Choroid plexus epithelial cell (primary cell): ENCODE data around the gene ATP2B2.

Source experiments
- DNase-seq: peaks from one replicate; pipeline ENCODE4 v3.0.0-alpha.2; 2010; ENCODE audit warnings: low read depth
- H3K4me3 ChIP-seq: 2 replicates; pipeline ENCODE4 v1.5.1; 2011; ENCODE audit warnings: low read depth, mild to moderate bottlenecking, control low read depth, low read length, moderate library complexity
- TF ChIP-seq, protein P1 (sequence below): conservative IDR thresholded peaks from 2 replicates; pipeline ENCODE4 v1.5.1; 2011; ENCODE audit warnings: low read depth, mild to moderate bottlenecking, control low read depth, inconsistent platforms, low read length, moderate library complexity

Gene ATP2B2

DNA sequence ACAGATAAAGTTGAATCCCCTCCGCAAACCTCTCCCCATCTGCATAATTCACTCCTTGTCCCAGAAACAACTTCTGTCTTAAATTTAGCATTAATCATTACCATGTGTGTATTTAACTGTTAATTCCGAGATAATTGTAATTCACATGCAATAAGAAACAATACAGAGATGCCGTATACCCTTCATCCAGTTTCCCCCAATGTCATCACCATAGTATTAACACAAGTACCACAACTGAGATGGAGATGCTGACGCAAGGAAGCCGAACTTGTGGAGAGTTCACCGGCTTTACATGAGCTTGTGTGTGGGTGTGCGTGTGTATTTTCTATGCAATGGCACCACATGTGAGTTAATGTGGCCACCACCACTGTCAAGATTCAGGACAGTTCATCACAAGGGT, 144.9 kb downstream of the ATP2B2 start:
- H3K4me3 ChIP-seq: no peak overlapping the region
- no peak for DNase-seq

GRCh38 chr3:10359761-10360161, 145.6 kb downstream of the ATP2B2 start:
- no peak overlapping the region for H3K4me3 ChIP-seq
- TF ChIP-seq, protein P1, sequence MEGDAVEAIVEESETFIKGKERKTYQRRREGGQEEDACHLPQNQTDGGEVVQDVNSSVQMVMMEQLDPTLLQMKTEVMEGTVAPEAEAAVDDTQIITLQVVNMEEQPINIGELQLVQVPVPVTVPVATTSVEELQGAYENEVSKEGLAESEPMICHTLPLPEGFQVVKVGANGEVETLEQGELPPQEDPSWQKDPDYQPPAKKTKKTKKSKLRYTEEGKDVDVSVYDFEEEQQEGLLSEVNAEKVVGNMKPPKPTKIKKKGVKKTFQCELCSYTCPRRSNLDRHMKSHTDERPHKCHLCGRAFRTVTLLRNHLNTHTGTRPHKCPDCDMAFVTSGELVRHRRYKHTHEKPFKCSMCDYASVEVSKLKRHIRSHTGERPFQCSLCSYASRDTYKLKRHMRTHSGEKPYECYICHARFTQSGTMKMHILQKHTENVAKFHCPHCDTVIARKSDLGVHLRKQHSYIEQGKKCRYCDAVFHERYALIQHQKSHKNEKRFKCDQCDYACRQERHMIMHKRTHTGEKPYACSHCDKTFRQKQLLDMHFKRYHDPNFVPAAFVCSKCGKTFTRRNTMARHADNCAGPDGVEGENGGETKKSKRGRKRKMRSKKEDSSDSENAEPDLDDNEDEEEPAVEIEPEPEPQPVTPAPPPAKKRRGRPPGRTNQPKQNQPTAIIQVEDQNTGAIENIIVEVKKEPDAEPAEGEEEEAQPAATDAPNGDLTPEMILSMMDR: no peak
- DNase-seq: no peak

More for the DNA sequence above, 144.9 kb downstream of the ATP2B2 start:
- TF ChIP-seq, protein P1: no peak

DNA sequence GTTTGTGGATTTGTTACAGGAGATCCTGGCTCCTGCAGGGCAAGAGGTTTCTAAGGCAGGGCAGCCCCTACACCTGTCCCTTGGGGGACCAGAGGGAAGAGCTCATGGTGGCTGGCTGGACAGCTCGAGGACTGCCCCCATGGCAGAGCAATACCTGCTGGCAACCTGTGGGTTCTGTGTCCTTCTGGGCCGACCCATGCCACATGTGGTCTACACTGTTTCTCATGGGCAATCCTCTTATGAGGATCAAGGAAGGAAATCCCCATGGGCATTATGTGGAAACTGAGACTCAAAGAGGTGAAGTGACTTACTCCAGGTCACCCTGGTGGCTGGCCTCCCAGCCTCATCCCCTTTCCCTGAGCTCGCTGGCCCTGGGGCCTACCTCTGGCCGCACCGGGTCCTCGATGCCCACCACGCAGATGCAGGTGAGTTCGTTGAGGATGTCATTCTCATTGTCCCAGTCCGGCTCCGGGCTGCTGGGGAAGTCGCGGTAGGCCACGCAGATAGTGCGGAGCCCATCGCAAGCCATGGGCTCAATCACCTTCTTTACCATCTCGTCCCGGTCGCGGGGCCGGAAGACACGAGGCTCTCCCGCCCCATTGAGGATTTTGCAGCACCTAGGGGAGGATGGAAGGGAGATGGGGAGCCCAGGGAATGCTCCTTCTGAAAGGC, 146.9 kb downstream of the ATP2B2 start:
- H3K4me3 ChIP-seq: no peak overlapping the region
- TF ChIP-seq, protein P1: no peak
- no peak for DNase-seq

GRCh38 chr3:10357592-10358308, 147.6 kb downstream of the ATP2B2 start:
- peak; percentile 92 for DNase-seq
- TF ChIP-seq, protein P1: no peak
- no peak overlapping the region for H3K4me3 ChIP-seq

DNA sequence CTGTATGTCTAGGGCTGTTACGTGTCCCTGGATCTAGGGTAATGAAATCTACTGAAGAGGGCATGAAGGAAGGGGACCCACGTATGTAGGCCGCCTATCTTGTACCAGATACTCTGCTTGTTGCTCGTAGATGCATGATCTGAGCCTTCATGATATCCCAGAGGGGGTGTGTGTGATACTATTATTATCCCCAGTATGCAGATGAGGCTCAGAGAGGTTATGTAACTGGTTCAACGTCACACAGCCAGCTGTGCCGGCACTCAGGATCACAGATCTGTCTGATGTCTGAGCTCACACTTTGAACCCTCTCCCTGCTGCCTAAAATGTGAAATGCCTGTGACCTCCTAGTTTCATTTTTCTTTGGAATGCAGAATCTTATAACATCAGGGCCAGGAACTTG, 148.3 kb downstream of the ATP2B2 start:
- DNase-seq: no peak
- H3K4me3 ChIP-seq: no peak overlapping the region
- TF ChIP-seq, protein P1: no peak

DNA sequence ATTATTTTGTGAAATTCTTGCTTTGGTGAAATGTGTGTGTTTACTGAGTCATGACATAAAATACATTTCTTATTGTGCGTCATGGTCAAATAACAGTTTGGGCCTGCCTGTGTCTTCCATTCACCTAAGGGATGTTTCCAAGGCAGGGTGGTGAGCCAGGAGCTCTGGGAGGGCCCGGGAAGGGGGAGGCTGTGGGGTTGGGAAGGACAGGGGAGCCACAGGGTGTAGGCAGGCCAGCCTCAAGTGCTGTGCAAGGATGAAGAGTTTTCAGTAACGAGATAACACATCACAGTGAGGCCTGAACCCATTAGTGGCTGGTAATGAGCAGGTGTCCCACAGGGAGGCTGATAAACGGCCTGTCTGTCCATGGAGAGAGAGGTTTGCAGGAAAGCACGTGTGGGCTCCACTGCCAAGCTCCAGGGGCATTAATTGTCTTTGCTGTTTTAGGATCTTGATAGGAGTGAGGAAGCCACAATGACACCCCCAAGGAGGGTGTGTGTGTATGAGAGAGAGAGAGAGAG, 148.9 kb downstream of the ATP2B2 start:
- TF ChIP-seq, protein P1: no peak
- DNase-seq: no peak
- no peak overlapping the region for H3K4me3 ChIP-seq
